Sigmoid colon (tissue), 4 donors: Measurements from ENCODE around the gene CAMKK1.

Experiments used
- CTCF ChIP-seq, 4 experiments: fragments of 450-650 bp in 3 of 4; fragments of 200-600 bp in 1 of 4; IDR thresholded peaks; one replicate each; pipeline ENCODE4 v1.5.1; 2016 to 2019; ENCODE audit warnings: antibody characterized with exemption in 4 of 4, mild to moderate bottlenecking in 3 of 4, moderate library complexity in 2 of 4
- POLR2A ChIP-seq, 2 donors: fragments of 450-650 bp; IDR thresholded peaks; one replicate each; pipeline ENCODE4 v1.6.1; 2016; ENCODE audit warnings: antibody characterized with exemption in 2 of 2, mild to moderate bottlenecking in 2 of 2, moderate library complexity in 2 of 2
- POLR2AphosphoS5 ChIP-seq, 4 donors: sonication (generic); formaldehyde crosslinking; IDR thresholded peaks; one replicate each; pipeline ENCODE4 v1.6.1; 2017; ENCODE audit warnings: antibody characterized with exemption in 4 of 4

DNA sequence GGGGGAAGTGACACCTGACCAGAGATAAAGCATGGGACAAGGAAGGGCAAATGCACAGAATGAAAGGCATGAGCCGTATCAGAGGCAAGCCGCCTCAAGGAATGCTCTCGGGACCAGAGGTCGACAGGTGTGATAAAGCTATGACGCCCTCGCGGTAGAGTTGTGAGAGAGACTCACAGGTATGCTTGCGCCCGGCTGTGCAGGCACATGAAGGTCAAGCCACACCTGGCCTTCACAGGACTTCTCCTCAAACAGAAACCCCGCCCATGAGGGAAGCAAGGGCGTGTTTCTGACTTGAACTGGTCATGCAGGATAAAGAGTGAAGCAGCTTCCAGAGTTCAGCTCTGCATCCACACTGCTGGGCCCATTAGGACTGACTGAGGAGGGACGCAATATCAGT, 54.6 kb downstream of the CAMKK1 start:
- TF ChIP-seq CTCF (IDR thresholded peaks at IDR 0.05) (no peak), POLR2A (IDR thresholded peaks at IDR 0.05) (no peak), POLR2AphosphoS5 (IDR thresholded peaks at IDR 0.05) (no peak)
